ENCODE results near the gene GPRC5C.

Gene GPRC5C

GRCh38 chr17:74474043-74474792, 42.3 kb downstream of the GPRC5C start:
- H3K9me3 ChIP-seq (ENCODE audit: severe bottlenecking), result peaks cover 26% of the 10 kb centered on the region
- TF ChIP-seq CTCF (IDR thresholded peaks at IDR 0.05; ENCODE audit: low read depth, low read length), result no peak
- H3K36me3 ChIP-seq, result no peaks in the 10 kb centered on the region
- no peak for DNase-seq
- H3K27ac ChIP-seq, result no peak overlapping the region
- H3K4me3 ChIP-seq (ENCODE audit: low read depth, low read length), result no peak overlapping the region
- H3K27me3 ChIP-seq (ENCODE audit: insufficient read depth, low read depth, severe bottlenecking), result peaks cover 28% of the 10 kb centered on the region

DNA sequence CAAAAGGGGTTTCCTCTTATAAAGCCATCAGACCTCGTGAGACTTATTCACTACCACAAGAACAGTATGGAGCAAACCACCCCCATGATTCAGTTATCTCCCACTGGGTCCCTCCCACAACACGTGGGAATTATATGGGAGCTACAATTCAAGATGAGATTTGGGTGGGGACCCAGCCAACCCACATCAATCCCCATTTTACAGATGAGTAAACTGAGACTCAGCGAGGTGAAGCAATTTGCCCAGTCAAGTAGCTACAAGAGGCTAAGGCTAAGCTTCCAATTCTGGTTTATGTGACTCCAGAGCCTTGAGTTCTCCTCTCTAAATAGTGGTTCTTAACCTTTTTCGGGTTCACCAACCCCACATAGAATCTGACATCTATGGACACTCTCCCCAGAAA, 43.3 kb downstream of the GPRC5C start:
- TF ChIP-seq CTCF (IDR thresholded peaks at IDR 0.05; ENCODE audit: low read depth, low read length), result no peak
- peaks cover 38% of the 10 kb centered on the region for H3K27me3 ChIP-seq (ENCODE audit: insufficient read depth, low read depth, severe bottlenecking)
- H3K27ac ChIP-seq, result no peak overlapping the region
- no peak overlapping the region for H3K4me3 ChIP-seq (ENCODE audit: low read depth, low read length)
- no peaks in the 10 kb centered on the region for H3K36me3 ChIP-seq
- H3K9me3 ChIP-seq (ENCODE audit: severe bottlenecking), result peaks cover 26% of the 10 kb centered on the region
- no peak for DNase-seq

- DNase-seq, result no peak
- Histone ChIP-seq H3K36me3 (no peaks in the 10 kb centered on the region), H3K4me3 (ENCODE audit: low read depth, low read length) (no peak overlapping the region), H3K9me3 (ENCODE audit: severe bottlenecking) (peaks cover 26% of the 10 kb centered on the region), H3K27ac (no peak overlapping the region), H3K27me3 (ENCODE audit: insufficient read depth, low read depth, severe bottlenecking) (peaks cover 60% of the 10 kb centered on the region)
- TF ChIP-seq CTCF (IDR thresholded peaks at IDR 0.05; ENCODE audit: low read depth, low read length), result no peak
These were observed 45.5 kb downstream of the GPRC5C start for GRCh38 chr17:74477411-74477810.

GRCh38 chr17:74478420-74479100, 46.7 kb downstream of the GPRC5C start:
- no peak for DNase-seq
- no peak for TF ChIP-seq CTCF (IDR thresholded peaks at IDR 0.05; ENCODE audit: low read depth, low read length)
- H3K9me3 ChIP-seq (ENCODE audit: severe bottlenecking), result peaks cover 26% of the 10 kb centered on the region
- H3K36me3 ChIP-seq, result no peaks in the 10 kb centered on the region
- H3K27ac ChIP-seq, result no peak overlapping the region
- no peak overlapping the region for H3K4me3 ChIP-seq (ENCODE audit: low read depth, low read length)
- H3K27me3 ChIP-seq (ENCODE audit: insufficient read depth, low read depth, severe bottlenecking), result peaks cover 72% of the 10 kb centered on the region

DNA sequence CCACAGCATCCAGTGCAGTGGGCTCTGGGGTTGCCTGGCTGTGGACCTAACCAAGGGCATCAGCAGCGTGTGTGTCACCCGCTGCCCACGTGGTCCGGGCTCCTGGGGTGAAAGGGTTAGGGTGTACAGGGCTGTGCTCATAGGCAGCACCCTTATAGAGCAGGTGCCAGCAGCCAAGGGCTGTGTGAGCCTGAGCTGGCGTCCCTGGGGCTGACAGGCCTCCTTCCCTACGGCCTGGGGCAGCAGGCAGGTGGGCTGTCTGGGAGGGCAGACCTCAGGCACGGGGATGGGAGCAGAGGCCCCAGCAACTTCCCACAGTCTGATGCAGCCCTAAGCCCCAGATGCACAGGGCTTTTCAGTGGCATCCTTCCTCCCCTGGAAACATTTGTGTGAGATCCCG, 48.4 kb downstream of the GPRC5C start:
- Histone ChIP-seq H3K27ac (no peak overlapping the region), H3K36me3 (no peaks in the 10 kb centered on the region), H3K4me3 (ENCODE audit: low read depth, low read length) (no peak overlapping the region), H3K9me3 (ENCODE audit: severe bottlenecking) (peaks cover 22% of the 10 kb centered on the region), H3K27me3 (ENCODE audit: insufficient read depth, low read depth, severe bottlenecking) (peaks cover 86% of the 10 kb centered on the region)
- DNase-seq, result no peak
- TF ChIP-seq CTCF (IDR thresholded peaks at IDR 0.05; ENCODE audit: low read depth, low read length), result no peak

Measured in WERI-Rb-1 (cell line).